ENCODE data around the gene STK11. TPM values are rescaled to one million over a fixed set of nuclear protein-coding genes. Genes with fewer than 3 reads are reported as not detected.
A peak's percentile ranks its signal among the peaks of the same experiment; 100 is the strongest.
"Not testable (repeated sequence)": the region's sequence is repeated elsewhere in the genome, so short reads cannot be mapped to it uniquely, and the experiment has no call there.

Gene STK11
- total and polyA plus RNA-seq, 3 donors from 2014 or later = 194 to 209 (median 197) TPM

DNA sequence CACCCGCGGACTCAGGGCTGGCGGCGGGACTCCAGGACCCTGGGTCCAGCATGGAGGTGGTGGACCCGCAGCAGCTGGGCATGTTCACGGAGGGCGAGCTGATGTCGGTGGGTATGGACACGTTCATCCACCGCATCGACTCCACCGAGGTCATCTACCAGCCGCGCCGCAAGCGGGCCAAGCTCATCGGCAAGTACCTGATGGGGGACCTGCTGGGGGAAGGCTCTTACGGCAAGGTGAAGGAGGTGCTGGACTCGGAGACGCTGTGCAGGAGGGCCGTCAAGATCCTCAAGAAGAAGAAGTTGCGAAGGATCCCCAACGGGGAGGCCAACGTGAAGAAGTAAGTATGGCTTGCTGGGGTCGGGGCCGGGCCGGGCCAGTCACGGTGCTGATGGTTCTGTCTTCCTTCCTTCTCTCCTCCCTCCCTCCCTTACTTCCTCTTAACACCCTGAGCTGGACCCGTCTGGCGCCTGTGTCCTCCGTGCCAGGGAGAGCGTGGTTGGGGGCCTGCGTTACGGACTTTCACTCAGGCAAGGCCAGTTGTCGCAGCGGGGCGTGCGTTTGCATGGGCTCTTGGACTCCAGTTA, 1.4 kb downstream of the STK11 start:
- WGBS, 2 donors = 1% methylated on average over 34 to 38 of the region's 38 CpGs
- Histone ChIP-seq H3K27me3 (no peaks in the 10 kb centered on the region), H3K27ac (peak overlapping the region; percentile 83 to 93), H3K9me3 (no peaks in the 10 kb centered on the region), H3K4me3 (peak overlapping the region; percentile 69 to 80), H3K36me3 (ENCODE audit: low read depth, missing control alignments) (no peaks in the 10 kb centered on the region), H3K4me1 (peaks cover 57% of the 10 kb centered on the region)
- intact Hi-C loops (cut with DNase I; ENCODE audit: low total_unique reads) = no loop called here
- no peak for TF ChIP-seq POLR2A (IDR thresholded peaks at IDR 0.05)
- peak; percentile 62 for DNase-seq

DNA sequence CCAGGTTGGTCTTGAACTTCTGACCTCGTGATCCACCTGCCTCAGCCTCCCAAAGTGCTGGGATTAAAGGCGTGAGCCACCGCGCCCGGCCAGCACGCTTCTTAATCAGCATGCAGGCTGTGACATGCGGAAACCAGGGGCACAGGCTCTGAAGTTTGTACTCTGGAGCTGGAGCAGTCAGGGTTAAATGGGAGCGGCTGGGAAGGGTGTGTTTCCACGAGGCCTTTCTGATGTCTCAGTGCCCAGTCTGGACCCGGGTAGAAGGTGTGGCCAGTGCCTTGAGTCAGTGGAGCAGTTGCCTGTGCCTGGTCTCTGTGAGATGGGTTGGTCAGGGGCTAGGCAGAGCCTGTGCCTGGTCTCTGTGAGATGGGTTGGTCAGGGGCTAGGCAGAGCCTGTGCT, 3.3 kb downstream of the STK11 start:
- DNase-seq; H3K36me3 ChIP-seq (ENCODE audit: low read depth, missing control alignments); H3K27me3 ChIP-seq; H3K9me3 ChIP-seq; H3K4me3 ChIP-seq; intact Hi-C loops (cut with DNase I; ENCODE audit: low total_unique reads): not testable (repeated sequence)
- WGBS, 2 donors = 65 to 88% methylated on average over 9 to 10 of the region's 10 CpGs
- Histone ChIP-seq H3K27ac (peak overlapping the region in 1 of 2 donors; percentile 83), H3K4me1 (peaks cover 57% of the 10 kb centered on the region)

DNA sequence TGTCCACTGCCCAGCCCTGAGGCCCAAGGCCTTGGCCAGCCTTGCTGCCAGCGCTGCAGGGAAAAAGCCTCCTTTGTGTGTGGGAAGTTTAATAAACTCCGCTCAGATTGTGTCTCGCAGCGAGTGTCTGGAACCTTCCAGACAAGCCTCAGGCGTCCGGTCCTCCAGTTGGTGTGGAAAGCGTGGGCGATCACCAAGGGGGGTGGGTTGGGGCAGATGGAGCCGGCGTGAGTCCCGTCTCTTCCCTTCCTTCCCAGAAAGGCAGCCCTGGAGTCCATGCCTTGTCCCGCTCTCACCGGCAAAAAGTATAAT, 4.6 kb downstream of the STK11 start:
- peak; percentile 62 for DNase-seq
- intact Hi-C loops (cut with DNase I; ENCODE audit: low total_unique reads) = no loop called here
- no peak for TF ChIP-seq POLR2A (IDR thresholded peaks at IDR 0.05)
- TF ChIP-seq, protein P1, sequence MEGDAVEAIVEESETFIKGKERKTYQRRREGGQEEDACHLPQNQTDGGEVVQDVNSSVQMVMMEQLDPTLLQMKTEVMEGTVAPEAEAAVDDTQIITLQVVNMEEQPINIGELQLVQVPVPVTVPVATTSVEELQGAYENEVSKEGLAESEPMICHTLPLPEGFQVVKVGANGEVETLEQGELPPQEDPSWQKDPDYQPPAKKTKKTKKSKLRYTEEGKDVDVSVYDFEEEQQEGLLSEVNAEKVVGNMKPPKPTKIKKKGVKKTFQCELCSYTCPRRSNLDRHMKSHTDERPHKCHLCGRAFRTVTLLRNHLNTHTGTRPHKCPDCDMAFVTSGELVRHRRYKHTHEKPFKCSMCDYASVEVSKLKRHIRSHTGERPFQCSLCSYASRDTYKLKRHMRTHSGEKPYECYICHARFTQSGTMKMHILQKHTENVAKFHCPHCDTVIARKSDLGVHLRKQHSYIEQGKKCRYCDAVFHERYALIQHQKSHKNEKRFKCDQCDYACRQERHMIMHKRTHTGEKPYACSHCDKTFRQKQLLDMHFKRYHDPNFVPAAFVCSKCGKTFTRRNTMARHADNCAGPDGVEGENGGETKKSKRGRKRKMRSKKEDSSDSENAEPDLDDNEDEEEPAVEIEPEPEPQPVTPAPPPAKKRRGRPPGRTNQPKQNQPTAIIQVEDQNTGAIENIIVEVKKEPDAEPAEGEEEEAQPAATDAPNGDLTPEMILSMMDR (IDR thresholded peaks at IDR 0.05) = no peak
- WGBS, 2 donors = 59% methylated on average over 7 to 13 of the region's 13 CpGs
- H3K9me3 ChIP-seq = no peaks in the 10 kb centered on the region
- no peaks in the 10 kb centered on the region for H3K36me3 ChIP-seq (ENCODE audit: low read depth, missing control alignments)
- H3K27me3 ChIP-seq = no peaks in the 10 kb centered on the region
- peak overlapping the region; percentile 51 to 83 for H3K27ac ChIP-seq
- no peak overlapping the region for H3K4me3 ChIP-seq
- peaks cover 57% of the 10 kb centered on the region for H3K4me1 ChIP-seq

DNA sequence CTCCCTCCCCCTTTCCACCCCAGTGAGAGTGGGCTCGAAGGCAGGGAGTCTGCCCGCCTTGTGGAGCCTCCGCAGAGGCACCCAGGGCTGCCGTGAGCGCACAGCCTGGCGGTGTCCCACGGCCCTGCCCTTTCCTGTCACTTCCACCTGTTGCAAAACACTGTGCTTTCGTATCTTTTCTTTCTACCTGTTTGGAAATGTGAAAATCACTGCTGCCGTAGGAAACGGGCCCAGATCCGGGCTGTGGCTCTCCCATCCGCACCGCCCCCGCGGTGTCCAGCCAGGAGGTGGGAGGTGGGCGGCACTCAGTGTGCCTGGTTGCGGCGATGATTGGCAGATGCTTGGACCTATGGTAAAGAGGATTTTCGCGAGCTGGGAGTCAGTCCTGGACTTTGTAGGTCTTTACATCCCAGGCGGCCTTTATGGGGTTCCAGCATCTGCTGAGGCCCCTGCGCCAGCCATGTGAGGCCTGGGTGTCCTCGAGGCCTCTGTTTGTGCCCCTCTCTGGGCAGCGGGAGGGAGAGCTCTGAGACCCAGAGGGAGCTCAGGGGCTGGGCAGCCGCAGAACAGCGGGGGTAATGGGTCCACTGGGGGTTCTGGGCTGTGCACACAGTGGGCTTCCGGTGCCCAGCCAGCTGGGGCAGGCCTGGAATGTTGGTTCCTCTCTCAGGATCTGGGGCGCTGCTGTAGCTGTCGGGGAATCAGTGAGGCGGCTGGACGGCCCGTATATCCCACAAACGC, 6.1 kb downstream of the STK11 start:
- DNase-seq = peak; percentile 94
- peak overlapping the region; percentile 51 to 83 for H3K27ac ChIP-seq
- peak overlapping the region in 1 of 2 donors; percentile 24 for H3K4me3 ChIP-seq
- TF ChIP-seq, protein P1 (IDR thresholded peaks at IDR 0.05) = no peak
- TF ChIP-seq POLR2A (IDR thresholded peaks at IDR 0.05) = no peak
- intact Hi-C loops (cut with DNase I; ENCODE audit: low total_unique reads) = no loop called here
- 54% methylated on average over 27 to 33 of the region's 33 CpGs for WGBS, 2 donors
- no peaks in the 10 kb centered on the region for H3K9me3 ChIP-seq
- no peaks in the 10 kb centered on the region for H3K36me3 ChIP-seq (ENCODE audit: low read depth, missing control alignments)
- H3K4me1 ChIP-seq = peaks cover 63% of the 10 kb centered on the region
- no peaks in the 10 kb centered on the region for H3K27me3 ChIP-seq

DNA sequence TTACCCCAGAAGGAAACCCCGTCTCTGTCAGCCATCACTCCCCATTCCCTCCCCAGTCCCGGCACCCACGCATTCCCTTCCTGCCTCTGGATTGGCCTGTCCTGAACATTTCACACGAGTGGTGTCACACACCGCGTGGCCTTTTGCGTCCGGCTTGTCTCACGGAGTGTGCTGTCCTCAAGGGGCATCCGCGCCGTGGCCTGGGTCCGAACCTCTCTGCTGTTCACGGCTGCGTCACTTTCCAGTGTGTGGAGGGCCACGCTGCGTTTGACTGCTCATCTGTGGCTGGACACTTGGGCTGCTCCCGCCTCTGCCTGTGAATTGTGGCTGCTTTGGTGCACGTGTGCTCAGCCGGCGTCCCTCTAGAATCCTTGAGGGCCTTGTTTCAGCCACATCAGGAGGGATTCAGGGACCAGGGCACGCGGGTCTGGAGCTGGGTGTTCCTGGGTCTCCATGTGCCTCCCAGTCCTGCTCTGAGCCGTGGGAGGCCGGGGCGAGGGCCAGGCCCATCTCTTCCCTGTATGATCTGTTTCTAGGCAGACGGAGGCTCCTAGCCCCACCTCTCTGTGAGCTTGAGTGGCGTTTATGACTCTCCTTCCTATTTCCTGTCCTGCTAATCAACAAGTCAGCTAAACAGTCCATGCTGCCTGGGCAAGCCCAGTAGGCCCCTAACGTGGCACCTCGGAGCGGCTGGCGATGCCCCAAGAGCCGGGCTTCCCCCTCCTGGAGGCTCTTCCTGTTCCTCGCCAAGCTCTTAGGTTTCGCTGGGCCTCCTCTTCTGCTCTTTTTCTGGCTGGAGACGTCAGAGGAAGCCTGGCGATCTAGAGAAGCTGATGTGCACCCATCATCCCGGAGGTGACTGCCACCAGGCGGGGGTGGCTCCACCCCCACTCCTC, 8.1 kb downstream of the STK11 start:
- no peak for TF ChIP-seq POLR2A (IDR thresholded peaks at IDR 0.05)
- TF ChIP-seq, protein P1 (IDR thresholded peaks at IDR 0.05) = no peak
- peak; percentile 79 for DNase-seq
- Histone ChIP-seq H3K36me3 (ENCODE audit: low read depth, missing control alignments) (no peaks in the 10 kb centered on the region), H3K4me3 (no peak overlapping the region), H3K9me3 (no peaks in the 10 kb centered on the region), H3K4me1 (peaks cover 72% of the 10 kb centered on the region), H3K27ac (peak overlapping the region; percentile 85 to 86), H3K27me3 (no peaks in the 10 kb centered on the region)
- WGBS, 2 donors = 27 to 38% methylated on average over 39 of the region's 39 CpGs
- intact Hi-C loops (cut with DNase I; ENCODE audit: low total_unique reads) = no loop called here

Data from testis (tissue), 3 donors.